AG09309 (cell line): ENCODE measurements around the gene DLG2.
"Not testable (repeated sequence)": the region's sequence is repeated elsewhere in the genome, so short reads cannot be mapped to it uniquely, and the experiment has no call there.

Experiments
- DNase-seq: peaks from one replicate; pipeline ENCODE4 v3.0.0-alpha.2; 2010; ENCODE audit warnings: low read depth
- H3K4me3 ChIP-seq: 2 replicates; pipeline ENCODE4 v1.5.1; 2011; ENCODE audit warnings: mild to moderate bottlenecking, low read depth, low read length, moderate library complexity; ENCODE audit not compliant: control insufficient read depth
- CTCF ChIP-seq: IDR thresholded peaks from 2 replicates; pipeline ENCODE4 v1.5.1; 2011; ENCODE audit warnings: mild to moderate bottlenecking, low read depth, low read length, inconsistent platforms; ENCODE audit not compliant: insufficient read depth, control insufficient read depth; ENCODE audit errors: missing control alignments

DLG2 gene

DNA sequence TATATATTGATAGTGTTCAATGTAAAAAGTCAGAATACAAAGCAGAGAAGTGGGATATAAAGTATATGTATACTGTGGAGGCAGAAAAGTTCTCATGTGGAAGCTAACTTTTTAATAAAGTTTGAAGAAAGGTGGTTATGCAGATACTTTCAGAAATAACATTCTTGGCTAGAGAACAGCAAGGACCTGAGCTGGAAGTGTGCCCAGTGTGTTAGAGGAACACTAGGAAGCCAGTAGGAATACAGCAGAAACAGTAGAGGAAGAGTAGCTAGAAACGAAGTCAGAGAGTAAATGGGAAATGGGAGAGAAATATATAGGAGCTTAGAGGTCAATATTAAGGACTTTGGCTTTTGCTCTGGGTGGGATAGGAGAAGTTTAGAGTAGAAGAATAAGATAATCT, 1876.1 kb downstream of the DLG2 start:
- TF ChIP-seq CTCF, result no peak
- H3K4me3 ChIP-seq, result no peak overlapping the region
- DNase-seq, result no peak

DNA sequence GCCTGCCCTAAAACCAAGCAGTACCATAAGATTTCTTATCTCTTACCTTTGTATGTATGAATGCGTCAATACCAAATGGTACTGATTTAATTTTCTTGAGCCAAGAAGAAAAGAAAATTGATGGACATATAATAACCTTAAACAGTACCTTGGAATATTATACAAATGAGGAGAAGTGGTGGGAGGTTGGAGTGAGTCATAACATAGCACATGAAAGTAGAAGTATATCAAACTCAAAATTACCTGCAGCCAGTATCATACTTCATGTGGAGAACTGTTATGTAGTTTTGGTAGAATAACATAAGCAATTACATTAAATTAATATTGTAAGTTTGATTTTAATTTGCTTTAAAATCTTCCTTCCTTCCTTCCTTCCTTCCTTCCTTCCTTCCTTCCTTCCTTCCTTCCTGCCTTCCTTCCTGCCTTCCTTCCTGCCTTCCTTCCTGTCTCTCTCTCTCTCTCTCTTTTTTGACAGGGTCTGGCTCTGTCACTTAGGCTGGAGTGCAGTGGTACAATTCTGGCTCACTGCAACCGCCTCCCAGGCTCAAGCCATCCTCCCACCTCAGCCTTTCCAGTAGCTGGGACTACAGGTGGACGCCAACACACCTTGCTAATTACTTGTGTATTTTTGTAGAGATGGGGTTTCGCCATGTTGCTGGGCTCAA, 1880.1 kb downstream of the DLG2 start:
- TF ChIP-seq CTCF, result no peak
- no peak overlapping the region for H3K4me3 ChIP-seq
- no peak for DNase-seq

GRCh38 chr11:83744620-83745192, 1882.4 kb downstream of the DLG2 start:
- TF ChIP-seq CTCF, result no peak
- DNase-seq, result no peak
- no peak overlapping the region for H3K4me3 ChIP-seq

DNA sequence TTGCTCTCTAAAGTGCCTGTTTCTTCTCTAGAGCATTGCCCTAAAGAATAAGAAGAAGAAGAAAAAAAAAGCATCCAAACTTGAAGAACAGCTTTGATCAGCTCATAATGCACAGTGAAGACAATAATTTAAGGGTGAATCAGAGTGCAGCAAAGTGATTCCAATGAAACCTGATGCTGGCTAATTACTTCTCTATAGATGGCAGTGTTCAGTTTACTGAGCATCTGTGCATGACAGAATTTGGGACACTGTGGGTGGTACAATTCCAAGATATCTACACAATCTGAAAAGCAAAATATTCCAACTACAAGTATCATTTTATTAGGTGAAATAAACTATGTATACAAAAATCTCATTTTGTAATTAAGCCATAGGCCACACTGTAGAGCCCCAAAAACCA, 1890.5 kb downstream of the DLG2 start:
- no peak overlapping the region for H3K4me3 ChIP-seq
- TF ChIP-seq CTCF, result no peak
- no peak for DNase-seq

DNA sequence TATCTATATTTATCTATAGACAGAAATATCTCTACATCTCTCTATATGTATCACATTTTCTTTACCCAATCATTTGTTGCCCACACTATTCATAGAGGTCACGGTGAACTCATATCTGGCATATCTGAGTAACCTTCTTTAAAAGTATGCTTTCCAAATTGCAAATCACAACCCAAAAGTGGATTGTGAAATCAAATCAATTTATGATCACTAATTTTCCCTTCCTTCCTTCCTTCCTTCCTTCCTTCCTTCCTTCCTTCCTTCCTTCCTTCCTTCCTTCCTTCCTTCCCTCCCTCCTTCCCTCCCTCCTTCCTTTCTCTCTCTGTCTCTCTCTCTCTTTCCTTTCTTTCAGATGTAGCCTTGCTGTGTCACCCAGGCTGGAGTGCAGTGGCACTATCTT, 1893.0 kb downstream of the DLG2 start:
- H3K4me3 ChIP-seq, result no peak overlapping the region
- no peak for DNase-seq
- TF ChIP-seq CTCF, result no peak

DNA sequence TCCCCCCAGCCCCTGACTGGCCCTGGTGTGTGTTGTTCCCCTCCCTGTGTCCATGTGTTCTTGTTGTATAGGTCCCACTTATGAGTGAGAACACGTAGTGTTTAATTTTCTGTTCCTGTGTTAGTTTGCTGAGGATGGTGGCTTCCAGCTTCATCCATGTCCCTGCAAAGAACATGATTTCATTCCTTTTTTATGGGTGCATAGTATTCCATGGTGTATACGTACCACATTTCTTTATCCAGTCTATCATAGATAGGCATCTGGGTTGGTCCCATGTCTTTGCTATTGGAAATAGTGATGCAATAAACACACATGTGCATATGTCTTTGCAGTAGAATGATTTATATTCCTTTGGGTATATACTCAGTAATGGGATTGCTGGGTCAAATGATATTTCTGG, 1895.9 kb downstream of the DLG2 start:
- not testable (repeated sequence) for DNase-seq, H3K4me3 ChIP-seq

DNA sequence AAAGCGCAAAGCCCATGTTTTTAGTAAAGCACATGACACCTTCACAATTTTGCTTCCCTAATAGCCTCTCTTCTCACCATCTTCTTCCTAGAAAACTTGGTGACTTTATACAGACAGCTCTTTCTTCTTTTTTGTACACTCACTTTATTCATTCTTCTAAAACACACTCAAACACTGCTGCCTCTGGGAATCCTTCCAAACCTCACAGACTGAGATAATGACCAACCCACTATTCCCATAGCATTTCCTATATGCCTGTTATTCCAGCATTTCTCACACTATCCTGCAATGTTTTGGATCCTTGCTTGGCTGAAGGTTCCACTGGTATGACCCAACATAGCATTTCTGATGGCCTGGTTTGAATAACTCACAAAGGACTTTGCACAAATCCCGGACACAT, 1898.9 kb downstream of the DLG2 start:
- H3K4me3 ChIP-seq, result no peak overlapping the region
- no peak for TF ChIP-seq CTCF
- no peak for DNase-seq
